Gastrocnemius medialis (tissue), 4 donors: Measurements from ENCODE around the gene MED9. TPM values are rescaled to one million over a fixed set of nuclear protein-coding genes. Genes with fewer than 3 reads are reported as not detected.

ENCODE experiments used
- ATAC-seq, 2 donors: fragments of 150-250 bp; one replicate each; pipeline ENCODE4 v1.9.1; 2016
- DNase-seq, 2 donors: peaks; one replicate each; pipeline ENCODE4 v3.0.0-alpha.2; 2019
- H3K27ac ChIP-seq, 4 donors: fragments of 200-600 bp; sonication (generic); 1 replicate in 1 of 4; 2 replicates in 3 of 4; pipeline ENCODE4 v1.5.1; 2016 to 2018; ENCODE audit warnings: mild to moderate bottlenecking in 2 of 4, moderate library complexity in 1 of 4
- H3K27me3 ChIP-seq, 3 donors: fragments of 200-600 bp; sonication (generic) in 2 of 3; 1 replicate in 1 of 3; 2 replicates in 2 of 3; pipeline versions ENCODE4 v1.5.1 to v1.6.0; 2016 to 2019; ENCODE audit warnings: mild to moderate bottlenecking in 1 of 3, moderate library complexity in 1 of 3
- H3K36me3 ChIP-seq, 2 donors: fragments of 200-600 bp; sonication (generic) in 1 of 2; one replicate each; pipeline ENCODE4 v1.5.1; 2017 to 2018
- H3K4me1 ChIP-seq, 2 donors: fragments of 200-600 bp; sonication (generic) in 1 of 2; one replicate each; pipeline ENCODE4 v1.5.1; 2016 to 2017; ENCODE audit warnings: mild to moderate bottlenecking in 2 of 2
- H3K4me3 ChIP-seq, 4 donors: fragments of 200-600 bp; sonication (generic) in 3 of 4; 1 replicate in 1 of 4; 2 replicates in 3 of 4; pipeline ENCODE4 v1.5.1; 2016 to 2019; ENCODE audit warnings: mild to moderate bottlenecking in 2 of 4
- H3K9me3 ChIP-seq, 3 donors: fragments of 200-600 bp; sonication (generic) in 2 of 3; 1 replicate in 1 of 3; 2 replicates in 2 of 3; pipeline ENCODE4 v1.5.1; 2016 to 2019
- CTCF ChIP-seq, 5 experiments: fragments of 450-650 bp in 3 of 5; fragments of 200-600 bp in 2 of 5; sonication (generic) in 2 of 5; IDR thresholded peaks in 4 of 5; conservative IDR thresholded peaks in 1 of 5; 1 replicate in 4 of 5; 2 replicates in 1 of 5; pipeline ENCODE4 v1.5.1; 2016 to 2019; ENCODE audit warnings: antibody characterized with exemption in 5 of 5, mild to moderate bottlenecking in 3 of 5, moderate library complexity in 3 of 5
- POLR2A ChIP-seq, 2 donors: fragments of 450-650 bp; IDR thresholded peaks; one replicate each; pipeline ENCODE4 v1.6.1; 2017; ENCODE audit warnings: antibody characterized with exemption in 2 of 2, mild to moderate bottlenecking in 2 of 2, moderate library complexity in 2 of 2
- in situ Hi-C, 4 donors: fragments of 200-750 bp; cut with MboI; loops; one replicate each; pipeline versions ENCODE4 v1.15.0 to v1.8.0; 2017; ENCODE audit warnings: low sequenced_read_pairs in 4 of 4
- intact Hi-C: fragments of 100-400 bp; cut with DNase I; formaldehyde crosslinking; loops from one replicate; pipeline ENCODE4 v1.15.1; 2023; ENCODE audit warnings: low total_unique reads
- total RNA-seq, 4 donors: library from RNA; depleted of rRNA; stranded (reverse); fragments of >200 nt; gene quantifications; one replicate each; pipeline versions ENCODE4 v1.1.0 to v1.2.3, GENCODE V29; 2016

The MED9 gene
- total RNA-seq, 4 donors from 2014 or later, result 20.4 to 33.7 (median 27.7) TPM

GRCh38 chr17:17434477-17434876, 42.3 kb upstream of the MED9 start:
- intact Hi-C loops, result no loop called here
- DNase-seq, result no peak
- H3K4me1 ChIP-seq, result no peaks in the 10 kb centered on the region
- in situ Hi-C loops, result no loop called here
- H3K4me3 ChIP-seq, result no peak overlapping the region
- no peaks in the 10 kb centered on the region for H3K36me3 ChIP-seq
- H3K27ac ChIP-seq, result no peak overlapping the region
- no peaks in the 10 kb centered on the region for H3K9me3 ChIP-seq
- no peaks in the 10 kb centered on the region for H3K27me3 ChIP-seq
- no peak for ATAC-seq
- TF ChIP-seq POLR2A (IDR thresholded peaks at IDR 0.05), result no peak
- TF ChIP-seq CTCF (IDR thresholded peaks at IDR 0.05 in 4 of 5, conservative IDR thresholded peaks at IDR 0.05 in 1 of 5), result no peak

GRCh38 chr17:17435323-17435722, 41.5 kb upstream of the MED9 start:
- intact Hi-C loops (no loop called here), in situ Hi-C loops (no loop called here)
- Histone ChIP-seq H3K27ac (no peak overlapping the region), H3K4me1 (no peaks in the 10 kb centered on the region), H3K36me3 (no peaks in the 10 kb centered on the region), H3K4me3 (no peak overlapping the region), H3K27me3 (no peaks in the 10 kb centered on the region), H3K9me3 (no peaks in the 10 kb centered on the region)
- DNase-seq, result no peak
- TF ChIP-seq POLR2A (IDR thresholded peaks at IDR 0.05) (no peak), CTCF (IDR thresholded peaks at IDR 0.05 in 4 of 5, conservative IDR thresholded peaks at IDR 0.05 in 1 of 5) (no peak)
- ATAC-seq, result peak in 1 of 2 donors; percentile 9

- no peak for DNase-seq
- TF ChIP-seq POLR2A (IDR thresholded peaks at IDR 0.05), result no peak
- TF ChIP-seq CTCF (IDR thresholded peaks at IDR 0.05 in 4 of 5, conservative IDR thresholded peaks at IDR 0.05 in 1 of 5), result no peak
- Histone ChIP-seq H3K9me3 (no peaks in the 10 kb centered on the region), H3K27ac (no peak overlapping the region), H3K27me3 (peaks cover 0 to 3% (median 0%) of the 10 kb centered on the region in 3 donors), H3K4me1 (no peaks in the 10 kb centered on the region), H3K36me3 (no peaks in the 10 kb centered on the region), H3K4me3 (no peak overlapping the region)
- intact Hi-C loops, result no loop called here
- in situ Hi-C loops, result no loop called here
- no peak for ATAC-seq
Measured at GRCh38 chr17:17437461-17437860, 39.3 kb upstream of the MED9 start.

- Histone ChIP-seq H3K9me3 (no peaks in the 10 kb centered on the region), H3K27me3 (peaks cover 0 to 3% (median 0%) of the 10 kb centered on the region in 3 donors), H3K27ac (no peak overlapping the region), H3K4me1 (no peaks in the 10 kb centered on the region), H3K36me3 (no peaks in the 10 kb centered on the region), H3K4me3 (no peak overlapping the region)
- in situ Hi-C loops (no loop called here), intact Hi-C loops (no loop called here)
- ATAC-seq, result no peak
- DNase-seq, result no peak
- TF ChIP-seq CTCF (IDR thresholded peaks at IDR 0.05 in 4 of 5, conservative IDR thresholded peaks at IDR 0.05 in 1 of 5) (no peak), POLR2A (IDR thresholded peaks at IDR 0.05) (no peak)
Measured at GRCh38 chr17:17437893-17438292, 38.9 kb upstream of the MED9 start.
